Hepatocyte (in vitro differentiated cells): ENCODE measurements around the gene UGT1A10. TPM values are rescaled to one million over a fixed set of nuclear protein-coding genes. Genes with fewer than 3 reads are reported as not detected.

ENCODE experiments used
- DNase-seq: peaks from one replicate; pipeline ENCODE4 v3.0.0-alpha.2; 2016; ENCODE audit warnings: low spot score
- H2AFZ ChIP-seq: fragments of 200-600 bp; sonication (generic); 2 replicates; pipeline ENCODE4 v1.6.0; 2016; ENCODE audit warnings: antibody characterized with exemption, mild to moderate bottlenecking
- H3K27ac ChIP-seq: fragments of 200-600 bp; sonication (generic); 2 replicates; pipeline ENCODE4 v1.5.1; 2016; ENCODE audit warnings: mild to moderate bottlenecking
- H3K27me3 ChIP-seq: fragments of 200-600 bp; sonication (generic); 2 replicates; pipeline ENCODE4 v1.6.1; 2016
- H3K36me3 ChIP-seq: fragments of 200-600 bp; sonication (generic); replicated peaks from 2 replicates; pipeline ENCODE4 v1.5.1; 2016; ENCODE audit warnings: low read depth; ENCODE audit not compliant: insufficient read depth
- H3K4me1 ChIP-seq: fragments of 200-600 bp; sonication (generic); 2 replicates; pipeline ENCODE4 v1.5.1; 2016; ENCODE audit warnings: mild to moderate bottlenecking, moderate library complexity; ENCODE audit not compliant: insufficient read depth
- H3K4me2 ChIP-seq: fragments of 200-600 bp; sonication (generic); 2 replicates; pipeline ENCODE4 v1.6.0; 2016
- H3K4me3 ChIP-seq: fragments of 200-600 bp; sonication (generic); 2 replicates; pipeline ENCODE4 v1.5.1; 2016; ENCODE audit warnings: mild to moderate bottlenecking
- H3K79me2 ChIP-seq: fragments of 200-600 bp; sonication (generic); 2 replicates; pipeline ENCODE4 v1.6.0; 2017; ENCODE audit warnings: mild to moderate bottlenecking
- H3K9me2 ChIP-seq: fragments of 200-600 bp; sonication (generic); replicated peaks from 2 replicates; pipeline ENCODE4 v1.6.0; 2017; ENCODE audit warnings: mild to moderate bottlenecking; ENCODE audit not compliant: insufficient read depth
- H3K9me3 ChIP-seq: fragments of 200-600 bp; sonication (generic); 2 replicates; pipeline ENCODE4 v1.5.1; 2016; ENCODE audit warnings: low read depth, mild to moderate bottlenecking
- H4K20me1 ChIP-seq: fragments of 200-600 bp; sonication (generic); 2 replicates; pipeline ENCODE4 v1.6.0; 2016; ENCODE audit warnings: mild to moderate bottlenecking; ENCODE audit not compliant: insufficient read depth, poor library complexity, severe bottlenecking
- CTCF ChIP-seq: fragments of 200-600 bp; sonication (generic); IDR thresholded peaks from 2 replicates; pipeline ENCODE4 v1.5.1; 2016; ENCODE audit warnings: antibody characterized with exemption, mild to moderate bottlenecking; ENCODE audit not compliant: poor library complexity
- EZH2 ChIP-seq: fragments of 200-600 bp; sonication (generic); IDR thresholded peaks from 2 replicates; pipeline ENCODE4 v1.6.1; 2016; ENCODE audit warnings: antibody characterized with exemption, mild to moderate bottlenecking, borderline replicate concordance
- EZH2phosphoT487 ChIP-seq: fragments of 200-600 bp; sonication (generic); IDR thresholded peaks from one replicate; pipeline ENCODE4 v1.6.1; 2018; ENCODE audit warnings: antibody characterized with exemption, mild to moderate bottlenecking, low read depth, moderate library complexity; ENCODE audit not compliant: unreplicated experiment, severe bottlenecking
- WGBS: methylation state at CpG from one replicate; pipeline ENCODE4 v1.1.6; 2016; ENCODE audit warnings: low lambda C conversion rate; ENCODE audit errors: missing lambda C conversion rate; 5-methylcytosine and 5-hydroxymethylcytosine counted together
- polyA plus RNA-seq: library from polyadenylated mRNA; unstranded; fragments of >200 nt; fragmentation: Nextera tagmentation; extraction: Ambion mirVana; gene quantifications from 2 replicates; pipeline ENCODE4 v1.2.1, GENCODE V29; 2016
- total RNA-seq: library from RNA; depleted of rRNA; stranded (reverse); fragments of >200 nt; gene quantifications from 2 replicates; pipeline ENCODE4 v1.2.3, GENCODE V29; 2014

Gene UGT1A10
- total and polyA plus RNA-seq, 2 experiments from 2014 or later: not detected

- TF ChIP-seq CTCF (no peak), EZH2 (no peak), EZH2phosphoT487 (no peak)
- Histone ChIP-seq H3K4me1 (no peaks in the 10 kb centered on the region), H3K4me3 (no peak overlapping the region), H3K27ac (no peak overlapping the region), H3K9me2 (no peaks in the 10 kb centered on the region), H4K20me1 (no peaks in the 10 kb centered on the region), H3K36me3 (no peaks in the 10 kb centered on the region), H3K27me3 (no peaks in the 10 kb centered on the region), H3K4me2 (no peak overlapping the region), H3K9me3 (no peaks in the 10 kb centered on the region), H2AFZ (no peak overlapping the region), H3K79me2 (no peaks in the 10 kb centered on the region)
- WGBS: 92% methylated on average over 7 of the region's 7 CpGs
- DNase-seq: no peak
Measured at GRCh38 chr2:233789554-233789953, 153.3 kb downstream of the UGT1A10 start.

- WGBS: 91% methylated on average over 18 of the region's 18 CpGs
- no peak overlapping the region for H3K27ac ChIP-seq
- H3K4me2 ChIP-seq: no peak overlapping the region
- no peak overlapping the region for H2AFZ ChIP-seq
- H3K9me2 ChIP-seq: no peaks in the 10 kb centered on the region
- DNase-seq: no peak
- no peaks in the 10 kb centered on the region for H3K27me3 ChIP-seq
- H3K4me3 ChIP-seq: no peak overlapping the region
- TF ChIP-seq CTCF (no peak), EZH2 (no peak), EZH2phosphoT487 (no peak)
- H3K9me3 ChIP-seq: no peaks in the 10 kb centered on the region
- no peaks in the 10 kb centered on the region for H4K20me1 ChIP-seq
- H3K4me1 ChIP-seq: no peaks in the 10 kb centered on the region
- H3K36me3 ChIP-seq: no peaks in the 10 kb centered on the region
- H3K79me2 ChIP-seq: no peaks in the 10 kb centered on the region
Measured at GRCh38 chr2:233791151-233791882, 155.1 kb downstream of the UGT1A10 start.

GRCh38 chr2:233791883-233792329 is 155.7 kb downstream of the UGT1A10 start:
- Histone ChIP-seq H3K4me3 (no peak overlapping the region), H3K9me2 (no peaks in the 10 kb centered on the region), H3K9me3 (no peaks in the 10 kb centered on the region), H3K27ac (no peak overlapping the region), H3K4me1 (no peaks in the 10 kb centered on the region), H3K4me2 (no peak overlapping the region), H4K20me1 (no peaks in the 10 kb centered on the region), H2AFZ (no peak overlapping the region), H3K79me2 (no peaks in the 10 kb centered on the region), H3K27me3 (no peaks in the 10 kb centered on the region), H3K36me3 (no peaks in the 10 kb centered on the region)
- no peak for TF ChIP-seq EZH2
- TF ChIP-seq EZH2phosphoT487: no peak
- TF ChIP-seq CTCF: no peak
- WGBS: 86% methylated on average over 8 of the region's 9 CpGs
- no peak for DNase-seq
